ENCODE results near the gene SUSD3.

SUSD3 gene

GRCh38 chr9:93030642-93031628 is 27.6 kb upstream of the SUSD3 start:
- DNase-seq (ENCODE audit: low spot score), result no peak

GRCh38 chr9:93031629-93032430 is 26.7 kb upstream of the SUSD3 start:
- DNase-seq (ENCODE audit: low spot score), result no peak

- no peak for DNase-seq (ENCODE audit: low spot score)
These were observed 26.0 kb upstream of the SUSD3 start for GRCh38 chr9:93032545-93032944.

GRCh38 chr9:93033531-93033930 is 25.0 kb upstream of the SUSD3 start:
- DNase-seq (ENCODE audit: low spot score), result no peak

- no peak for DNase-seq (ENCODE audit: low spot score)
These were observed 23.3 kb upstream of the SUSD3 start for GRCh38 chr9:93035106-93035660.

- no peak for DNase-seq (ENCODE audit: low spot score)
These were observed 22.6 kb upstream of the SUSD3 start for GRCh38 chr9:93035821-93036351.

GRCh38 chr9:93036887-93037475 is 21.5 kb upstream of the SUSD3 start:
- DNase-seq (ENCODE audit: low spot score), result no peak

GRCh38 chr9:93037476-93037971 is 21.0 kb upstream of the SUSD3 start:
- no peak for DNase-seq (ENCODE audit: low spot score)

GRCh38 chr9:93038918-93039317 is 19.6 kb upstream of the SUSD3 start:
- DNase-seq (ENCODE audit: low spot score), result no peak

- no peak for DNase-seq (ENCODE audit: low spot score)
These were observed 19.0 kb upstream of the SUSD3 start for GRCh38 chr9:93039456-93039855.

GRCh38 chr9:93039976-93040375 is 18.5 kb upstream of the SUSD3 start:
- DNase-seq (ENCODE audit: low spot score), result no peak

- no peak for DNase-seq (ENCODE audit: low spot score)
These were observed 18.1 kb upstream of the SUSD3 start for GRCh38 chr9:93040409-93040808.

- DNase-seq (ENCODE audit: low spot score), result no peak
These were observed 17.2 kb upstream of the SUSD3 start for GRCh38 chr9:93041108-93041802.

GRCh38 chr9:93043122-93043521 is 15.4 kb upstream of the SUSD3 start:
- no peak for DNase-seq (ENCODE audit: low spot score)

GRCh38 chr9:93045521-93045920 is 13.0 kb upstream of the SUSD3 start:
- DNase-seq (ENCODE audit: low spot score), result no peak

- no peak for DNase-seq (ENCODE audit: low spot score)
These were observed 9.7 kb upstream of the SUSD3 start for GRCh38 chr9:93048566-93049448.

GRCh38 chr9:93049491-93049890 is 9.0 kb upstream of the SUSD3 start:
- DNase-seq (ENCODE audit: low spot score), result no peak

GRCh38 chr9:93050231-93050630 is 8.3 kb upstream of the SUSD3 start:
- DNase-seq (ENCODE audit: low spot score), result no peak

- DNase-seq (ENCODE audit: low spot score), result no peak
These were observed 6.8 kb upstream of the SUSD3 start for GRCh38 chr9:93051680-93052089.

Data from kidney capillary endothelial cell (primary cell).